HepG2 (cell line): ENCODE measurements around the gene AJUBA. TPM values are rescaled to one million over a fixed set of nuclear protein-coding genes. Genes with fewer than 3 reads are reported as not detected.

Experiments
- DNMT1 ChIP-seq: sonication (generic); formaldehyde crosslinking; IDR thresholded peaks from 2 replicates; pipeline ENCODE4 v1.5.1; 2020; ENCODE audit warnings: mild to moderate bottlenecking, missing genetic modification reagents
- DRAP1 ChIP-seq: IDR thresholded peaks from 2 replicates; pipeline ENCODE4 v1.6.1; 2016; ENCODE audit warnings: missing genetic modification reagents, missing compliant biosample characterization
- FOXO1 ChIP-seq: sonication (generic); formaldehyde crosslinking; IDR thresholded peaks from 2 replicates; pipeline ENCODE4 v1.4.0; 2020; ENCODE audit warnings: missing genetic modification reagents
- HDAC1 ChIP-seq: sonication (generic); formaldehyde crosslinking; IDR thresholded peaks from 2 replicates; pipeline ENCODE4 v1.5.1; 2020; ENCODE audit warnings: mild to moderate bottlenecking, missing genetic modification reagents
- HIVEP1 ChIP-seq: sonication (generic); formaldehyde crosslinking; IDR thresholded peaks from 2 replicates; pipeline ENCODE4 v1.4.0; 2020; ENCODE audit warnings: mild to moderate bottlenecking, missing genetic modification reagents
- JUN ChIP-seq: sonication (generic); formaldehyde crosslinking; IDR thresholded peaks from 2 replicates; pipeline ENCODE4 v1.4.0; 2020; ENCODE audit warnings: mild to moderate bottlenecking, missing genetic modification reagents
- LCORL ChIP-seq, 2 experiments: fragments of 450-650 bp in 1 of 2; sonication (generic) in 1 of 2; formaldehyde crosslinking in 1 of 2; IDR thresholded peaks; 2 replicates each; pipeline versions ENCODE4 v1.5.0 to v1.6.1; 2017 to 2020; ENCODE audit warnings: antibody characterized with exemption in 1 of 2, missing genetic modification reagents in 1 of 2
- MLLT10 ChIP-seq: sonication (generic); formaldehyde crosslinking; IDR thresholded peaks from 2 replicates; pipeline ENCODE4 v1.4.0; 2020; ENCODE audit warnings: missing genetic modification reagents
- MXD3 ChIP-seq: IDR thresholded peaks from 2 replicates; pipeline ENCODE4 v1.6.1; 2016; ENCODE audit warnings: mild to moderate bottlenecking, missing biosample characterization, missing genetic modification reagents
- NFYB ChIP-seq: sonication (generic); formaldehyde crosslinking; IDR thresholded peaks from 2 replicates; pipeline ENCODE4 v1.4.0; 2020; ENCODE audit warnings: missing genetic modification reagents
- RFXAP ChIP-seq: sonication (generic); formaldehyde crosslinking; IDR thresholded peaks from 2 replicates; pipeline ENCODE4 v1.4.0; 2020; ENCODE audit warnings: missing genetic modification reagents, borderline replicate concordance
- SALL2 ChIP-seq: sonication (generic); formaldehyde crosslinking; IDR thresholded peaks from 2 replicates; pipeline ENCODE4 v1.8.1; 2023; ENCODE audit warnings: mild to moderate bottlenecking, missing genetic modification reagents, inconsistent platforms
- SIX1 ChIP-seq: sonication (generic); formaldehyde crosslinking; IDR thresholded peaks from 2 replicates; pipeline ENCODE4 v1.4.0; 2020; ENCODE audit warnings: missing genetic modification reagents, borderline replicate concordance
- SSRP1 ChIP-seq: IDR thresholded peaks from 2 replicates; pipeline ENCODE4 v1.6.1; 2016; ENCODE audit warnings: control low read depth
- ZBTB38 ChIP-seq: sonication (generic); formaldehyde crosslinking; IDR thresholded peaks from 2 replicates; pipeline ENCODE4 v1.5.1; 2020; ENCODE audit warnings: mild to moderate bottlenecking, missing genetic modification reagents
- ZNF18 ChIP-seq: sonication (generic); formaldehyde crosslinking; IDR thresholded peaks from 2 replicates; pipeline ENCODE4 v1.8.0; 2022; ENCODE audit warnings: mild to moderate bottlenecking, missing genetic modification reagents; ENCODE audit not compliant: insufficient replicate concordance
- ZNF510 ChIP-seq: sonication (generic); formaldehyde crosslinking; IDR thresholded peaks from 2 replicates; pipeline ENCODE4 v1.4.0; 2020; ENCODE audit warnings: low read depth, mild to moderate bottlenecking, missing genetic modification reagents
- ZNF556 ChIP-seq: sonication (generic); formaldehyde crosslinking; IDR thresholded peaks from 2 replicates; pipeline ENCODE4 v1.4.0; 2020; ENCODE audit warnings: mild to moderate bottlenecking, missing genetic modification reagents, borderline replicate concordance
- ZNF563 ChIP-seq: sonication (generic); formaldehyde crosslinking; IDR thresholded peaks from 2 replicates; pipeline ENCODE4 v1.8.0; 2022; ENCODE audit warnings: mild to moderate bottlenecking, moderate library complexity, missing genetic modification reagents
- ZNF709 ChIP-seq: sonication (generic); formaldehyde crosslinking; IDR thresholded peaks from 2 replicates; pipeline ENCODE4 v1.5.0; 2020; ENCODE audit warnings: mild to moderate bottlenecking, missing genetic modification reagents
- ZSCAN25 ChIP-seq: sonication (generic); formaldehyde crosslinking; IDR thresholded peaks from 2 replicates; pipeline ENCODE4 v1.8.0; 2022; ENCODE audit warnings: mild to moderate bottlenecking, missing genetic modification reagents
- polyA plus RNA-seq, 8 experiments: library from polyadenylated mRNA; depleted of rRNA in 3 of 8; stranded (reverse) in 7 of 8; unstranded in 1 of 8; fragments of >200 nt; fragmentation: Illumina TruSeq in 4 of 8; extraction: Trizol in 4 of 8; gene quantifications; 2 replicates each; pipeline versions ENCODE4 v1.2.1 to v1.2.3, GENCODE V29; 2011 to 2016; ENCODE audit warnings: low read depth in 4 of 8, missing spikeins in 1 of 8, mixed read lengths in 1 of 8; ENCODE audit not compliant: insufficient read depth in 1 of 8
- total RNA-seq, 5 experiments: library from RNA; depleted of rRNA; stranded (reverse); fragments of >200 nt; fragmentation: Illumina TruSeq; extraction: Trizol; gene quantifications; 2 replicates each; pipeline ENCODE4 v1.2.3, GENCODE V29; 2016; ENCODE audit warnings: low read depth in 1 of 5
- TF ChIP-seq, protein P1 (sequence below): sonication (generic); formaldehyde crosslinking; IDR thresholded peaks from 2 replicates; pipeline ENCODE4 v1.4.0; 2020; ENCODE audit warnings: mild to moderate bottlenecking, missing genetic modification reagents
- TF ChIP-seq, protein P2 (sequence below): sonication (generic); formaldehyde crosslinking; IDR thresholded peaks from 2 replicates; pipeline ENCODE4 v1.5.1; 2020; ENCODE audit warnings: missing genetic modification reagents, mild to moderate bottlenecking, borderline replicate concordance

AJUBA gene
- total and polyA plus RNA-seq, 2 of the 13 experiments (the other 11 are each of a cell fraction or from before 2014, with no cell fraction given), result 157 to 241 TPM

DNA sequence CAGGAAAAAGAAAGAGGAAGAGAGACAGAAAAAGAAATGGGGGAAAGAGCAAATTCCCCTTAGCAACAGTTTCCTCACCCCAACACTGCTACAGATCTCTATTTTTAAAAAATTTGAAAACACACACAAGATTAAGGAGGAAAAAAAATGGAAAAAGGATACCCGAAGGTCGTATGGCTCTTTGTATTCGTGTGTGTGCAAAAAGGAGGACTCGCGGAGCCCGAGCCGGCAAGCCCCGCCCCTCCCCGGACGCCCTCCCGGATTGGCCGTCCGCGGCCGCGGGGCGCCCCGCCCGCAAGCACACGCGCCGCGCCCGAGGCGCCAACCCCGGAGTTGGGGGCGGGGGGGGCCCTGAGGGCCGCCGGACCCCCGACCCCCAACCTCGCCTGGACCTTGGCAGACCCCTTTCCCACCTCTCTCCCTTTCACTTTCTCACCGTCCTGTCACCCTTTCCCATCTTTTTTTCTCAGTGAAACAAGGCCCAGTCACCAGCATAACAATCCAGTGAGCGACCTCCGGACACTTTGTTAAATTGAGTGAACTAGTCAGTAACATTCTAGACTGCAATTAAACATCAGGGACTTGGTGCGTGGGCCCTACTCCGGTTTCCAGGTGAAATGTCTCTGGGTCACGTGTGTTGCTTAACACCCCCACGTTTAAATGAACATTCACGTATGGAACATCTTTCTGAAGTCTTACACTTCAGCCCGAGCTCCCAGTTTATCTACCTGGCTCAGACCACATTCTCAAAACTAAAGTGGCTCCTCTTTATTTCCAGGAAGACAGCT is 27.8 kb upstream of the AJUBA start, which contains the start of gene C14orf93 (continued):
- peak; percentile 84 for TF ChIP-seq MXD3 (CRISPR knock-in tag)
- TF ChIP-seq ZSCAN25 (CRISPR knock-in tag), result no peak
- TF ChIP-seq ZNF18 (CRISPR knock-in tag), result peak; percentile 69
- no peak for TF ChIP-seq DNMT1 (CRISPR knock-in tag)
- TF ChIP-seq DRAP1, result peak; percentile 22; the same call in 1 of the 2 replicates
- no peak for TF ChIP-seq MLLT10 (CRISPR knock-in tag)
- TF ChIP-seq ZBTB38 (CRISPR knock-in tag), result peak; percentile 69; the same call in 1 of the 2 replicates
- peak; percentile 62; the same call in 1 of the 2 replicates for TF ChIP-seq ZNF556 (CRISPR knock-in tag)
- peak; percentile 11; the same call in 1 of the 2 replicates for TF ChIP-seq SIX1 (CRISPR knock-in tag)
- peak; percentile 75; the same call in 1 of the 2 replicates for TF ChIP-seq RFXAP (CRISPR knock-in tag)
- peak; percentile 46; the same call in 1 of the 2 replicates for TF ChIP-seq HIVEP1 (CRISPR knock-in tag)
- peak; percentile 96 for TF ChIP-seq ZNF563
- 0 out of 2 replicates have a peak, but pooled peaks have one; percentile 36 for TF ChIP-seq HDAC1 (CRISPR knock-in tag)
- peak; percentile 65 for TF ChIP-seq NFYB (CRISPR knock-in tag)
- TF ChIP-seq LCORL (IDR thresholded peaks at IDR 0.05), result no peak
- TF ChIP-seq LCORL (CRISPR knock-in tag; IDR thresholded peaks at IDR 0.05), result peak; percentile 57; the same call in 1 of the 2 replicates
- TF ChIP-seq JUN (CRISPR knock-in tag), result 0 out of 2 replicates have a peak, but pooled peaks have one; percentile 43
- no peak for TF ChIP-seq ZNF510 (CRISPR knock-in tag)
- TF ChIP-seq ZNF709 (CRISPR knock-in tag), result peak; percentile 69; the same call in 1 of the 2 replicates
- peak; percentile 40 for TF ChIP-seq FOXO1 (CRISPR knock-in tag)
- TF ChIP-seq, protein P1, sequence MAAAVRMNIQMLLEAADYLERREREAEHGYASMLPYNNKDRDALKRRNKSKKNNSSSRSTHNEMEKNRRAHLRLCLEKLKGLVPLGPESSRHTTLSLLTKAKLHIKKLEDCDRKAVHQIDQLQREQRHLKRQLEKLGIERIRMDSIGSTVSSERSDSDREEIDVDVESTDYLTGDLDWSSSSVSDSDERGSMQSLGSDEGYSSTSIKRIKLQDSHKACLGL, result peak; percentile 50; the same call in 1 of the 2 replicates
- peak; percentile 52; the same call in 1 of the 2 replicates for TF ChIP-seq SALL2 (CRISPR knock-in tag)
- TF ChIP-seq, protein P2, sequence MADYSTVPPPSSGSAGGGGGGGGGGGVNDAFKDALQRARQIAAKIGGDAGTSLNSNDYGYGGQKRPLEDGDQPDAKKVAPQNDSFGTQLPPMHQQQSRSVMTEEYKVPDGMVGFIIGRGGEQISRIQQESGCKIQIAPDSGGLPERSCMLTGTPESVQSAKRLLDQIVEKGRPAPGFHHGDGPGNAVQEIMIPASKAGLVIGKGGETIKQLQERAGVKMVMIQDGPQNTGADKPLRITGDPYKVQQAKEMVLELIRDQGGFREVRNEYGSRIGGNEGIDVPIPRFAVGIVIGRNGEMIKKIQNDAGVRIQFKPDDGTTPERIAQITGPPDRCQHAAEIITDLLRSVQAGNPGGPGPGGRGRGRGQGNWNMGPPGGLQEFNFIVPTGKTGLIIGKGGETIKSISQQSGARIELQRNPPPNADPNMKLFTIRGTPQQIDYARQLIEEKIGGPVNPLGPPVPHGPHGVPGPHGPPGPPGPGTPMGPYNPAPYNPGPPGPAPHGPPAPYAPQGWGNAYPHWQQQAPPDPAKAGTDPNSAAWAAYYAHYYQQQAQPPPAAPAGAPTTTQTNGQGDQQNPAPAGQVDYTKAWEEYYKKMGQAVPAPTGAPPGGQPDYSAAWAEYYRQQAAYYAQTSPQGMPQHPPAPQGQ (CRISPR knock-in tag), result no peak
- no peak for TF ChIP-seq SSRP1
